GM19193 (cell line): Measurements from ENCODE around the gene TRAPPC13.

ENCODE experiments used
- POLR2A ChIP-seq: IDR thresholded peaks from 4 replicates; pipeline ENCODE4 v1.6.1; 2011; ENCODE audit not compliant: insufficient read depth, insufficient read length; ENCODE audit errors: extremely low read depth

The TRAPPC13 gene, protein sequence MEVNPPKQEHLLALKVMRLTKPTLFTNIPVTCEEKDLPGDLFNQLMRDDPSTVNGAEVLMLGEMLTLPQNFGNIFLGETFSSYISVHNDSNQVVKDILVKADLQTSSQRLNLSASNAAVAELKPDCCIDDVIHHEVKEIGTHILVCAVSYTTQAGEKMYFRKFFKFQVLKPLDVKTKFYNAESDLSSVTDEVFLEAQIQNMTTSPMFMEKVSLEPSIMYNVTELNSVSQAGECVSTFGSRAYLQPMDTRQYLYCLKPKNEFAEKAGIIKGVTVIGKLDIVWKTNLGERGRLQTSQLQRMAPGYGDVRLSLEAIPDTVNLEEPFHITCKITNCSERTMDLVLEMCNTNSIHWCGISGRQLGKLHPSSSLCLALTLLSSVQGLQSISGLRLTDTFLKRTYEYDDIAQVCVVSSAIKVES

DNA sequence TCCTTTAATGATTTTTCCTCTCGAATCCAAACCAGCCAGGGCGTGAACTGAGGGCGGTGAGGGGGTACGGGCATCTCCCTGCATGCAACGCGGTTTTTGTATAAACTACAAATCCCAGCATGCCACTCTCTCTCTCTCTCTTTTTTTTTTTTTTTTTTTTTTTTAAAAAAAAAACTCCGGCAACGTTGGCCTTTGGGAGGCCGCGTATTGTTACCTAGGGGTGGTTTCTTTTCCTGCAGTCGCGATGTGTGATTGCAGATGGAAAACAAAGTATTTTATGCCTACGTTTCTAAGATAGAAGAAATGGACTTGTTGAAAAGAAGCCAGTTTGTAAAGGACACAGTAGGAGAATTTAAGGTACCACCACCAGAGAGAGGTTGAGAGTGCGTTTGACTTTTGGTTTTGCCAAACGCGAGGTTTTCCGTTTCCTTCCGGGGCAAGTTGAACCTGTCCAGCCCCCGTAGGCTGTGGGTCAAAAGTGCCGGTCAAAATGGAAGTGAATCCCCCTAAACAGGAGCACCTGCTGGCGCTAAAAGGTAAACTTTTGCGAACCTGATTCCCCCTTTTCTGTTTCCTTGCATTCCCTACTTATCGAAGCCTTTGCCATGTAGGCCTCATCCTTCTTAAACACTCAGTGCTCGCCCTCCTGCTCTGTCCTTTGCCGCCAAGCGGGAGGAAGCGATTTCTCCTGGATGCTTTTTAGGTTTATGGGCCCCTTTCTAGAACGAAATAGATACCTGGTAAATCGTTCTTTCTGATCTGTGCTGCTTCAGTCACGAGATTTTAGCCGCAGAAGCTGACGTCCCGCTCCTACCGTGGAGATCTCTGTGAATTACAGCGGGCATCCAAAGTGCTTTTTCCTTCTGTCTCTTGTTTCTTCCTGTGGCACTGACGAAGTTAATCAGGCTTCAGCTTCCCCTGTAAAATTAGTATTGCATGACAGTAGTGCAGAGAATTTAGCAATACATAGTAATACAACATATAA lies at the start of gene TRAPPC13, which contains the start of gene SHLD3:
TRAPPC13 (plus strand) TSS at position 457 of the 985 bp plus-strand sequence; CDS start at position 491, 34 bp downstream.
SHLD3 (plus strand) TSS at position 457 of the 985 bp plus-strand sequence. CDS start 4,561 bp downstream, outside the sequence.
- TF ChIP-seq POLR2A, result peak; percentile 68

DNA sequence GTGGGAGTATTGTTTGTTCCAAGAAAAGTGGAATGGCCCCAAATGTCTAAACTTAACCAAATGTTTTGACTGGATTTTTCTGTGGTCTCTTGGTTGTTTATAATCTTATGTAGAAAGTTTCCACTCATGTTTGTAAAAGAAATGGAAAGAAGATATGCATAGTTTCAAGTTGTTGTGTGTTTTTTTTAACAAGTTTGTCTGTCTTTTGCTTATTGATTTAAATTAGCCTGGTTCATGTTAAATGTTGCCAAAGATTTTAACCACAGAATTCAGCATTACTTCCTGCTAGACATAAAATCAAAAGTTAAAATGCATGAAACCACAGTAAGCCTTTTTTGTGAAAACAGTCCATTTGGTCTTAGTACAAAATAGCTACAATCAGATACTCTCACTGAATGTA lies 47.7 kb upstream of the TRAPPC13 start:
- no peak for TF ChIP-seq POLR2A

DNA sequence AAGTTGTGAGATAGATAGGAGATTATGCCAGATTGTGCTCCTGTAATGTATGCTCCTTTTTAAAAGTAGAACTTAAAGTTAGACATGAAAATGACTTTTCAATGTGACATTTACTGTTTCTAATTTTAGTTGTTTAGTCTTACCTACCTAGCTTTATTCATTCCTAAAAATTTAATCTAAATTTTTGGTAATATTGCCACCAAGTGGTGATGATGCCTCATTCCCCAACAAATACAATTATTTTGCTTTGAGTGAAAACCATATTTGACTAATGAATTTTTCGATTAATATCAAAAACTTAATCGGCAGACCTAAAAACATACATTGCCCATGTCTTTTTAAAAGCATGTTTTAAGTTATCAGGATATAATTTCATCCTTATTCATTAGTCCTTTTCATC lies 36.1 kb upstream of the TRAPPC13 start:
- TF ChIP-seq POLR2A, result no peak

DNA sequence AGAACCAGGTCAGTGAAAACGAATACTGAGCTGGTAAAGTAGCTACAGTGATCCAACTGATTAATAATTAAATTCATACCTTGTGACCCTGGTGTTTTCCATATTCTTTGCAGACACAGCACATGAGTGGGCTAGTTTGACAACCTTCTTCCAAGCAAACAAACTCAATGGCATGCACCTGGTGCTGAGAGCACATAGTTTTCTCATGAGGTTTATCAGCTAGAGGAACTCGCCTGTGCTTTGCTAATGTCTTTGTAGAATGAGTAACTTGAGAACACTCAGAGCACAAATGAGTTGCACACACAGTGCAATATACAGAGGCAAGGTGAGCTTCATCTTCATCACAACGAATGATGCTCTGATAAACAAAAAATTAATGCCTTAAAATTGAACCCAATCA lies 13.3 kb upstream of the TRAPPC13 start:
- TF ChIP-seq POLR2A, result no peak

DNA sequence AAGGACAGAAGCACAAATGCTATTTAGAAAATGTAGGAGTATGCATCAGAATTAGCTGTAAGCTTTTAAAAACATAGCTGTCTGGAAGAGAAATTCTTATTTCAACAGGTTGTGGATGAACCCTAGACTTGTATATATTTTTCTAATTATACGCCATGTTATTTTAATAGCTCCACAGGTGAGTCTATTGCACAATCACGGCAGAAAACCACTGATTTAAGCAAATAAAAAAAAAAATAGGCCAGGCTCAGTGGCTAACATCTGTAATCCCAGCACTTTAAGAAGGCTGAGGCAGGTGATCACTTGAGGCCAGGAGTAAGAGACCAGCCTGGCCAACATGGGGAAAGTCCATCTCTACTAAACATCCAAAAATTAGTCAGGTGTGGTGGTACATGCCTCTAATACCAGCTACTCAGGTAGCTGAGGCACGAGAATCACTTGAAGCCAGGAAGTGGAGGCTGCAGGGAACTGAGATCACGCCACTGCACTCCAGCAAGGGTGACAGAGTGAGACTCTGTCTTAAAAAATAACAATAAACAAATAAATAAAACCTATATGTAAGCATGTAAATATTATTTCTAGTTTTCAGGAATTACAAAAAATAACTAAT lies 12.4 kb upstream of the TRAPPC13 start:
- no peak for TF ChIP-seq POLR2A

DNA sequence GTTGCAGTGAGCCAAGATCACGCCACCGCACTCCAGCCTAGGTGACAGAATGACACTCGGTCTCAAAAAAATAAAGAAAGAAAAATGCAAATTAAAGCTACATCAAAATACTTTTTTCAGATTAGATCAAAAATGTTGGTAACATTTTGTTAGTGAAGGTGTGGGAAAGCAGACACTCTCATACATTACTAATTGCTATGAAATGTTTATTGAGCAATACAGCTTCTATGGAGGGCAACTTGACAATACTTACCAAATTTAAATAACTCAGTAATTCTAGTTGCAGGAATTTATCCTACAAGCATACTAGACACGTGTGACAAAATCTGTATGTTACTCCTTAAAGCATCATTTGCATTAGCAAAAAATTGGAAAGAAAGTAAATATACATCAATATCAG lies 4.8 kb upstream of the TRAPPC13 start:
- TF ChIP-seq POLR2A, result no peak

DNA sequence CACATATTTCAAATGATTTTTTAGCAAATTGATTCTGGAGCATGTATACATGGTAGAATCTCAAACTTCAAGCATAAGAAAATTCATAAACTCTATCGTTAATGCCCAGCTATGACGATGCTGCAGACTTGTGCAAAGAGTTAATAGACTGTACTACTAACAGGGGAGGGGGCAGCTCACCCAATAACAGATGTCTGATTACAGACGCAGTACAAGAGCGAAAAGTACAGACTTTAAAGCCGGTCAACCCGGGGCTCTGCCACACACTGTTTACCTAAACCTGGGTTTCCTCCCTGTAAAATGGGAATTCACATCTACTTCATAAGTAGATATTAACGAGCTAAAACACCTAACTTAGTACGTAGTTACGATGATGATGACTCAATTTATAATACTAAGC lies 1.3 kb upstream of the TRAPPC13 start:
- no peak for TF ChIP-seq POLR2A

DNA sequence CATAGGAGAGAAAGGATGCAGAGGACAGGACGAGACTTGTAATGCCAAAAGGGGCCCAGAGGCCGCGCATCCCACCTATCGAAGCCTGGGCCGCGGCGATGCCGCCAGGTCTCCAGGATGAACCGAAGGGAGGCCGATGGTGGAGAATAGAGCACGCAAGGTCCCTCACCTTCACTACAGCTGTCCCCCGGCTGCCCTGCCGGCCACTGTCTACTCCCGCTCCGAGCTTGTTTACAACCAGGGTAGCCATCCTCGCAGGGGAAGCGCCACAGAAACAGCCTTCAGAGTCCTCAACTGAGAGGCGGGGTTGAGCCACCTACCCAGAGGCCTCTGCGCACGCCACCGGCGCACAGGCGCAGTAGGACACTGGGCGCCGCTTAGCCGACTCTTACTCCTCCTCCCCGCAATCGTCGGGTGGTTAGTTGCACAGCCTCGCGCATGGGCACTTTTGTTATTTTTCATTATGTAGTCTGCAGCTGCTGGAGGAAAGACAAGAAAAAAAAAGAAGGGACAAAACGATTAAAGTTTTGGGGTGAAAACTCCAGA lies 729 bp upstream of the TRAPPC13 start, which contains the start of gene TRIM23:
TRIM23 (minus strand) TSS at position 309 of the 546 bp plus-strand sequence; CDS start at position 250, 59 bp downstream.
- TF ChIP-seq POLR2A, result peak; percentile 72

DNA sequence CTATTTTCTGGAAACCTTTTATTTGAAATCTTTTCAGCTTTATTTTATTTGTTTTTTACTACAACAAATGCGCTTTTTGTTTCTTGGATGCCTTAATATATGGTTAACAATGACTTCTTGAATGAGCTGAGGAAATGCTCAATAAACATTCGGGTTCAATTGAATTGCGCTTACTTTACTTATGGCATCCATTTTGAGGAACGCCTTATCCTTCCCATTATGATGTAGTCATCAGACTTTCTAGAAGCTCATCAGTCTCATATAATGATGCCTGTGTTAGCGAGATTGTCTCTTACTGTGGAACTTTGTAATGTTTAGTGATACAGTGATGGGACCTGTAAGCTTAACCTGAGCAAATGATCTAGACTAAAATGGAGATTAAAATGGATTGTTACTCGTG lies 916 bp downstream of the TRAPPC13 start:
- TF ChIP-seq POLR2A, result no peak

DNA sequence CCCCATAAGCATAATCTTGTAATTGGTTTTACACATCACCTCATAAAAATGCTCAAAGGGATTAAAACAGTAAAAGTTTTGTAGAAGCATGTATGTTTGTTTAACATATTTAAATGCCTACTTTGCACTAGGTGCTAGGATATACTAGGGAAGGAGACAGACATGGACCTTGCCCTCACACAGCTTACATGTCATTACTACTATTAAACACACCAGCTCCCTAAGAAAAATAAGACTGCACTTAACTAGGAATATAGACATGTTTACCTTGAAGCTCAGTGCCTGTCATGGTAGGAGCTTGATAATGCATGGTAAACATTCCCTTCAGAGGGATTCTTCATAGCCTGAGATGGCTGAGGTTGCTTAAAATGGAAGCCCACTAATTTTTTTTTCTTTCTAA lies 6.2 kb downstream of the TRAPPC13 start:
- TF ChIP-seq POLR2A, result no peak

DNA sequence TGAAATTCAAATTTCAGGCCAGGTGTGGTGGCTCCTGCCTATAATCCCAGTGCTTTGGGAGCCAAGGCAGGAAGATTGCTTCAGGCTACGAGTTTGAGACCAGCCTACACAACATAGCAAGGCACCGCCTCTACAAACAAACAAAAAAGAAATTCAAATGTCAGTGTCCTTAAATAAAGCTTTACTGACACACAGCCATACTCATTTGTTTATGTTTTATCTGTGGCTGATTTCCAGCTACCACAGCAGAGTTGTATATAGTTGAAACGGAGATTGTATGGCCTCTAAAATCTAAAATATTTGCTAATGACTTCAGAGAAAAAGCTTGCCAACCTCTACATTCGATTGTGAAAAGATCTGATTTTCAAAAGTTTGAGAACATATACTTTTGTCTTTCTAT lies 15.4 kb downstream of the TRAPPC13 start:
- TF ChIP-seq POLR2A, result no peak

DNA sequence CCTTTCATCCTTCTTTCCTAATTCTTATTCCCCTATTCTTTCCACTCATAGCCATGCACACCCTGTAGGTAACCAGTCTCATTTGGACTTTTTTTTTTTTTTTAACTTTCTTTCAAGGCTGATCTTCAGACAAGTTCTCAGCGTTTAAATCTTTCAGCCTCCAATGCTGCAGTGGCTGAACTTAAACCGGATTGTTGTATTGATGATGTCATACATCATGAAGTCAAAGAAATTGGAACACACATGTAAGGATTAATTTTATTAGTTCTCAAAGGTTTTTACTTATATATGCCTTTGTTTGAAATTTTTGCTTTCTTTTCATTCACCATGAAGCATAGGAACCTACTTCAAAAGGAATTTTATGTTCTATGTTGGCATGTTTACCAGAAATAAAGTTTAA lies 22.1 kb downstream of the TRAPPC13 start:
- no peak for TF ChIP-seq POLR2A

DNA sequence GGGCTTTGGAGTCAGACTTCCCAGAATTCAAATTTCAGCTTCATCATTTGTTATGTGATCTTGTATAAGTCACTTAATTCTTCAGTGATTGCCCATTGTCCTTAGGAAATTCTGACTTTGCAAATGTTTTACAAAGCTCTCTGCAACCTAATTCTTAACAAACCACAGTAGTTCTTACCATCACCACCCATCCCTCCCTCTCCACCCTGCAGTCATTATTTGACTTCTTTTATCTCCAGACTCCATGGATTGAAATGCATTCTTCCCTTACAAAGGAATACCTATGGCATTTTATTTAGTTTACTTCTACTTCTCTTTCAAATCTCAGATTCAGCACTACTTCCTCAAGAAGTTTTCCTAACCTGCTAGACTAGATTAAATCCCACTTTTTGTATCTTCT lies 23.1 kb downstream of the TRAPPC13 start:
- TF ChIP-seq POLR2A, result no peak

DNA sequence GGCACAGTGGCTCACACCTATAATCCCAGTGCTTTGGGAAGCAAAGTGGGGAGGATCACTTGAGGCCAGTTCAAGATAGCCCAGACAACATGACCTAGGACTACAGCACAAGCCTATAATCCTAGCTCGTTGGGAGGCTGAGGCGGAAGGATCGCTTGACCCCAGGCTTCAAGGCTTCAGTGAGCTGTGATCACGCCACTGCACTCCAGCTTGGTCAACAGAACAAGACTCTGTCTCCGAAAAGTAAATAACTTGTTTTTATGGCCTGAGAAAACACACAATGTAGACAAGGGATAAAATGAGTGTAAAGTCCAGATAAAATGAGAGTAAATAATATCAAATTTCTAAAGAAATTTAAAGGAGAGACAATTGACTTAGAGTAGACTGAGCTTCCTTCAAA lies 26.3 kb downstream of the TRAPPC13 start:
- TF ChIP-seq POLR2A, result no peak

DNA sequence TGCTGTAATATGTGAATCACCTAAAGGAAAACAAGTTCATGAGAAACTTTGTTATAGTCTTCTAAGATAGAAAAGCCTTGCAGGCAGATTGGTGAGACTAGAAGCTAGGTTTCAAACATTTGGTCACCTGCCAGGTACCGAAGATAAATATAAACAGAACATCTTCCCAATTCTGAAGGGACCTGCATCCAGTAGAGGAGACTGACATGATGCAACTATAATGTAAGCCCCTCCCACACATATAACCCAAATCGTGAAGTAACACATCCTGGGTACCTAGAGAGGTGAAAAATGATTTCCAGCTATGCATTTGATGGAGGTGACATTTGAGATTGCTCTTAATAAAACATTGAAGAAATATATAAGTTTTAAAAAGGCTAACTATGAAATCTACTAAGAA lies 29.9 kb downstream of the TRAPPC13 start:
- TF ChIP-seq POLR2A, result no peak

DNA sequence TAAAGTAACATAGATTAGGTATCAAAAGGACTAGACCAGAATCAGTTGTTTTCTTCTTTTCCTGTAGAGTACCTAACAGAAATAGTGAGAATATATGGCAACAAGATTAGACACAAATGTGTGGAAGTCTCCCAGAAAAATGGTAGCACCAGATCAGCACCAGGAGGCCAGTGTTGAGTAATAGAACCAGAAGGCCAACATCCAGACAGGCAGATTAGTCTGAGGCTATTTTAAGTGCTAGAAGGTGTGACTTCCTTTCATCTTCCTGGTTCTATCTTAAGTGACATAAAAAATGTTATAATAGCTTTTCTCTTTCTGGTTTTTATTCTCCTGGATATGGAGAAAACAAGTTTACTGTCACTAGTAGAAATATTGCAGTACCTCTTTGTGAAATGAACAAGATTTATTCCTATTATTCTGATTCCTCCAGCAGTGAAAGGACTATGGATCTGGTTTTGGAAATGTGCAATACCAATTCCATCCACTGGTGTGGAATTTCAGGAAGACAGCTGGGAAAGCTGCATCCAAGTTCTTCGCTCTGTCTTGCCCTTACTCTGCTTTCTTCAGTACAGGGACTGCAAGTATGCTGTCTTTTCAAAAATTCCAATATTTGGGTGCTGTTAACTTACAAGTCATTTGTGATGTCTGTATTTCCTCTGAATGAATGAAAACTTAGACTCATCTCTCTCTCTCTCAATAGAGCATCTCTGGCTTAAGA lies 39.1 kb downstream of the TRAPPC13 start:
- no peak for TF ChIP-seq POLR2A
